BE2C (cell line): Measurements from ENCODE around the gene AGPAT3.

Experiments used
- DNase-seq: peaks from one replicate; pipeline ENCODE4 v3.0.0-alpha.2; 2020
- H3K27me3 ChIP-seq: fragments of 250-450 bp; sonication (Bioruptor Pico); 2 replicates; pipeline ENCODE4 v1.5.1; 2020; ENCODE audit warnings: mild to moderate bottlenecking
- H3K36me3 ChIP-seq: fragments of 250-450 bp; sonication (Bioruptor Pico); 2 replicates; pipeline ENCODE4 v1.5.1; 2020; ENCODE audit warnings: mild to moderate bottlenecking
- H3K4me1 ChIP-seq: fragments of 250-450 bp; sonication (Bioruptor Pico); 2 replicates; pipeline ENCODE4 v1.5.1; 2020
- H3K4me3 ChIP-seq: 2 replicates; pipeline ENCODE4 v1.5.1; 2011; ENCODE audit warnings: low read depth, low read length
- H3K9me3 ChIP-seq: fragments of 250-450 bp; sonication (Bioruptor Pico); 2 replicates; pipeline ENCODE4 v1.5.1; 2020
- TF ChIP-seq, protein P1 (sequence below): IDR thresholded peaks from 2 replicates; pipeline ENCODE4 v1.5.1; 2012; ENCODE audit warnings: mild to moderate bottlenecking, low read depth, low read length

AGPAT3 gene

DNA sequence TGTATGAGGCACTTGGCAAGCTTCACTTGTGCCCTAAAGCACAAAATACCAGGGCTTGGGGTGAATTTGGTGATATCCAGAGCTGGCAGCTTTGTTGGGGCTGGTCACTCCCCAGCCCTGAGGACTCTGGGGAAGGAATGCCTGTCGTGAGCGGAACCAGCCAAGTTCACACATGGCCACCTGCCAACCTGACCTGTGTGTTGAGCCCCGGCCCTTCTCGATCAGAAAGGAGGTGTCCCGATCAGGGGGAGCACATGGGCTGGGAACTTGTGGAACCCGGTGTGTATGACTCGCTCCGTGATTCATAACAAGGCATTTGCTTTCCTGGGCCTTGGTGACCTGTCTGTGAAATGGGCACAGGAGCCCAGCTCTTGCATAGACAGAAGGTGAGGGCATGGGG is 43.1 kb downstream of the AGPAT3 start:
- Histone ChIP-seq H3K9me3 (no peaks in the 10 kb centered on the region), H3K4me1 (peaks cover 6% of the 10 kb centered on the region; the same call in 1 of the 2 replicates), H3K4me3 (no peak overlapping the region), H3K27me3 (no peaks in the 10 kb centered on the region), H3K36me3 (no peaks in the 10 kb centered on the region; the same call in 1 of the 2 replicates)
- TF ChIP-seq, protein P1, sequence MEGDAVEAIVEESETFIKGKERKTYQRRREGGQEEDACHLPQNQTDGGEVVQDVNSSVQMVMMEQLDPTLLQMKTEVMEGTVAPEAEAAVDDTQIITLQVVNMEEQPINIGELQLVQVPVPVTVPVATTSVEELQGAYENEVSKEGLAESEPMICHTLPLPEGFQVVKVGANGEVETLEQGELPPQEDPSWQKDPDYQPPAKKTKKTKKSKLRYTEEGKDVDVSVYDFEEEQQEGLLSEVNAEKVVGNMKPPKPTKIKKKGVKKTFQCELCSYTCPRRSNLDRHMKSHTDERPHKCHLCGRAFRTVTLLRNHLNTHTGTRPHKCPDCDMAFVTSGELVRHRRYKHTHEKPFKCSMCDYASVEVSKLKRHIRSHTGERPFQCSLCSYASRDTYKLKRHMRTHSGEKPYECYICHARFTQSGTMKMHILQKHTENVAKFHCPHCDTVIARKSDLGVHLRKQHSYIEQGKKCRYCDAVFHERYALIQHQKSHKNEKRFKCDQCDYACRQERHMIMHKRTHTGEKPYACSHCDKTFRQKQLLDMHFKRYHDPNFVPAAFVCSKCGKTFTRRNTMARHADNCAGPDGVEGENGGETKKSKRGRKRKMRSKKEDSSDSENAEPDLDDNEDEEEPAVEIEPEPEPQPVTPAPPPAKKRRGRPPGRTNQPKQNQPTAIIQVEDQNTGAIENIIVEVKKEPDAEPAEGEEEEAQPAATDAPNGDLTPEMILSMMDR: no peak
- no peak for DNase-seq

DNA sequence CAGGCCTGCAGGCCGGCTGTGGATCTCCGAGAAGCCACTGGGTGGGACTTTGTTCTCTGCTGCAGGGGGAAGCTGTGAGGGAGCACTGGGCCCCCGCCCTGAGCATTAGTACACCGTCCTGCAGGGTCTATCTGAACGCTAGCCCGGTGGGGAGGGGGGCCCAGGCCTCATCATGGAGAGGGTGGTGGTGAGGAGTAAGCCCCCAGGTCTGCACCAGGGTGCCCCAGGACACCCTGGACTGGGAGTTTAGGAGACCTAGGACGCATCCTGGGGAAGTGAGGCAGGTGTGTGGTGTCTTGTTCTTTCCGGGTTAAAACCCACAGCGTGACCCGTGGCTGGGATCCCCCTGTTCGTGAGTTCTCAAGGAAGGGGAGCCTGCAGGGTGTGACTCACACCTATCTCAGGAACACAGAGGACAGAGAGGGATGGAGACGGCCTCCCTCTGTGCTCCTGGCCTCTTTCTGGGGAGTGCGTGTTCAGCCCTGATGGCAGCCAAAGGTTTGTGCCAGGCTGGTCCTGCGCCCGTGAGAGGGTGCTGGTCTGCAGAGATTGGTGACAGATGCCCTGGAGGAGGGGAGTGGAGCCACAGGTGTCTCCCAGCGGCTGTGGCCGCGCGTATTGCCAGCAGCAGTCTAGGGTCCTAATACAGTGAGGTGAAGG is 44.8 kb downstream of the AGPAT3 start:
- no peaks in the 10 kb centered on the region for H3K4me1 ChIP-seq
- no peak overlapping the region for H3K4me3 ChIP-seq
- H3K9me3 ChIP-seq: no peaks in the 10 kb centered on the region
- H3K27me3 ChIP-seq: no peaks in the 10 kb centered on the region
- no peak for DNase-seq
- no peaks in the 10 kb centered on the region; the same call in 1 of the 2 replicates for H3K36me3 ChIP-seq
- TF ChIP-seq, protein P1: no peak

DNA sequence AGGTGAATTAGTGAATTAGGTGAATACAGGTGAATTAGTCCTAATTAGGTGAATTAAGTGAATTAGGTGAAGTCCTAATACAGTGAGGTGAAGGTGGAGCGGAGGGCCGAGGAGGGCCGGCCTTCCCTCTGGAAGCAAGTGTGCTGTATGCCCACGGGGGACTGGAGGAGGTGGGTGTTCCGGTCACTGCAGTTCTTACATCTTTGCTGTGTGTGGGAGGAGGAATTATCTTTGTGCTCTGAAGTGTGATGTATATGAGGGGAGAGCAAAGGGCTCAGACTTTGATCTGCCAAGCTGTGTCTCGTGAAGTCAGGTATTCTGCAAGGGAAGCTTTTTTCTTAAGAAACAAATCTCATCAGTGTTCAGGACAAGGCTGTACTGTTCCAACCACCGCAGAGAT is 45.4 kb downstream of the AGPAT3 start:
- no peaks in the 10 kb centered on the region; the same call in 1 of the 2 replicates for H3K36me3 ChIP-seq
- TF ChIP-seq, protein P1: no peak
- H3K4me3 ChIP-seq: no peak overlapping the region
- no peaks in the 10 kb centered on the region for H3K27me3 ChIP-seq
- H3K4me1 ChIP-seq: no peaks in the 10 kb centered on the region
- DNase-seq: no peak
- H3K9me3 ChIP-seq: no peaks in the 10 kb centered on the region

DNA sequence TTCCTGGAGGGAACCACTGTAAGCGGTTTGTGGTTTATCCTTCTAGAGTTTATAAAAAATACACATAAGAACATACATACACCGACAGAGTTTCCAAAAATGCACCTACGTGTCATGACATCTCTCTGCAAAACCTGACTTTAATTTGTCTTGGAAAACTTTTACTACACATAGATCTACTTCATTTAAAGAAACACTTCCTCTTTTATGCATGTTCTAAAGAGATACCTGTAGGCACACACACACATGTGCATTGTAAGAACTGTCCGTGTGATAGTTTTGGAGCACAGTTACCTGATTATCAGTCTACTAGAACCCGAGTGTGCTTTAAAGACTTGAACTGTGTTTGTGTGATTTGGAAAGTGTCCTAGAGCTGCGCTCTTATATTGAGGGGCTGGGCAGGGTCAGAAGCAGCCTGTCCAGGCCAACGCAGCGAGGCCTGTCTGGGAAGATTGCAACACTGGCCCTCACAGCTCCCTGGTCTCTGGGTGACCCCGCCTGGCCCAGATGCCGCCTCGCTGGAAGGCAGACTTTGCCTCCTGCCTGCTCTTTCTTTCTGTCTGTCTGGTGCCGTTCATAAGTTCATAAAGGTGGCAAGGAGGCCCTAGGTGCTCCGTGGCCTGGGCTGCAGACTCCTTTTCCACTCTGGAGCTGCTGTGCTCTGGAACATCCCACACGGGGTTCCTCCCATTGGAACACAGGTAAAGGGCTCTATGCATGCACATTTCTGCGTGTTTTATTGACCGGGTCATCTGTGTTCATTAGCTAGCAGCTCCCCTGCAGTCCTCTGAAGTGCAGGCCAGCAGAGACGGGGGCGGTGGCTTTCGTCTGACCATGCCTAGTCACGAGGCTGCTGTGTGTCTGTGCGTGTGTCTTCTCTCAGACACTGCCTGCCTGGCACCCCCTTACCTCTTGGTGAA is 46.3 kb downstream of the AGPAT3 start:
- no peak overlapping the region for H3K4me3 ChIP-seq
- no peak for DNase-seq
- no peaks in the 10 kb centered on the region for H3K27me3 ChIP-seq
- no peaks in the 10 kb centered on the region for H3K9me3 ChIP-seq
- H3K36me3 ChIP-seq: no peaks in the 10 kb centered on the region; the same call in 1 of the 2 replicates
- TF ChIP-seq, protein P1: no peak
- H3K4me1 ChIP-seq: no peaks in the 10 kb centered on the region; the same call in 1 of the 2 replicates

DNA sequence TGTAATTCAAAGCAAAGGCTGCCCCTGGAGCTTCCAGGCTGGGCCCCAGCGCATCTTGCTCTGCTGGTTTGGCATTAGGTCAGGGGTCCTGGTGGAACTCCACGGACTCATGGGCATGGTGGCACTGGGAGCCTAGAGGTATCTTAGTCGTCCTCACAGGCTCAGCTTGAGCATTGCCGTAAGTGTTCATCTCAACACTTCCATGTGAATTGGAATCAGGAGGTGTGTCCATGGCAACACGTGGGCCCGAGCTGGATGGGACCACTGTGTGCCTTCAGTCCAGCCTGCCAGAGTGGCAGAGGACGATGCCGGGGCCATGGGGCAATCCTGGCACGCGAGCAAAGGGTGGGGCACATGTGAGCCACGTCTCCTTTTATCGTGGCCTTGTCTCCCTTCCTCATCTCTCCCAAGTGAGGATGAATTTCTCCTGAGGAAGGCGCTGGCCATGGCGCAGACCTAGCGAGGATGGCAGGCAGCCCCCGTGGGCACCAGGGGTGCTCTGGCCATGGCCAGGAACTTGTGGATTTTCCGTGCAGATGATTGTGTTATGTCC is 47.0 kb downstream of the AGPAT3 start:
- Histone ChIP-seq H3K4me1 (no peaks in the 10 kb centered on the region; the same call in 1 of the 2 replicates), H3K36me3 (no peaks in the 10 kb centered on the region), H3K9me3 (no peaks in the 10 kb centered on the region), H3K27me3 (no peaks in the 10 kb centered on the region), H3K4me3 (no peak overlapping the region)
- no peak for DNase-seq
- TF ChIP-seq, protein P1: no peak
